GM23338 (cell line): ENCODE measurements around the gene LYRM7.

ENCODE experiments used
- CREB1 ChIP-seq: fragments of 250-450 bp; sonication (Bioruptor Pico); IDR thresholded peaks from 2 replicates; pipeline ENCODE4 v1.5.0; 2020; ENCODE audit warnings: low read depth, mild to moderate bottlenecking, moderate library complexity
- EZH2 ChIP-seq: fragments of 200-600 bp; sonication (generic); IDR thresholded peaks from one replicate; pipeline ENCODE4 v1.8.0; 2017; ENCODE audit warnings: antibody characterized with exemption, mild to moderate bottlenecking, low read depth; ENCODE audit not compliant: unreplicated experiment
- EZH2phosphoT487 ChIP-seq: fragments of 200-600 bp; sonication (generic); IDR thresholded peaks from one replicate; pipeline ENCODE4 v1.8.1; 2018; ENCODE audit warnings: antibody characterized with exemption; ENCODE audit not compliant: unreplicated experiment
- JUNB ChIP-seq: IDR thresholded peaks from one replicate; pipeline ENCODE4 v1.6.1; 2016; ENCODE audit warnings: antibody characterized with exemption; ENCODE audit not compliant: unreplicated experiment
- POLR2AphosphoS5 ChIP-seq: IDR thresholded peaks from 2 replicates; pipeline ENCODE4 v1.6.1; 2016; ENCODE audit warnings: antibody characterized with exemption, low read depth
- STAT1 ChIP-seq: IDR thresholded peaks from one replicate; pipeline ENCODE4 v1.6.1; 2016; ENCODE audit warnings: antibody characterized with exemption; ENCODE audit not compliant: unreplicated experiment
- ZNF114 ChIP-seq: fragments of 250-450 bp; sonication (Bioruptor Pico); IDR thresholded peaks from 2 replicates; pipeline ENCODE4 v1.5.0; 2020; ENCODE audit warnings: mild to moderate bottlenecking, moderate library complexity
- ZNF331 ChIP-seq: fragments of 250-450 bp; sonication (Bioruptor Pico); IDR thresholded peaks from 2 replicates; pipeline ENCODE4 v1.5.0; 2020; ENCODE audit warnings: low read depth, mild to moderate bottlenecking, moderate library complexity
- TF ChIP-seq, protein P1 (sequence below), 2 experiments: fragments of 200-600 bp in 1 of 2; sonication (generic) in 1 of 2; conservative IDR thresholded peaks; 2 replicates each; pipeline versions ENCODE4 v1.5.1 to v1.6.1; 2016 to 2017; ENCODE audit warnings: antibody characterized with exemption in 2 of 2, low read depth in 2 of 2, mild to moderate bottlenecking in 2 of 2, moderate library complexity in 1 of 2
- TF ChIP-seq, protein P2 (sequence below): IDR thresholded peaks from one replicate; pipeline ENCODE4 v1.6.1; 2018; ENCODE audit warnings: antibody characterized with exemption; ENCODE audit not compliant: unreplicated experiment
- TF ChIP-seq, protein P3 (sequence below): IDR thresholded peaks from 2 replicates; pipeline ENCODE4 v1.6.1; 2016; ENCODE audit warnings: antibody characterized with exemption

DNA sequence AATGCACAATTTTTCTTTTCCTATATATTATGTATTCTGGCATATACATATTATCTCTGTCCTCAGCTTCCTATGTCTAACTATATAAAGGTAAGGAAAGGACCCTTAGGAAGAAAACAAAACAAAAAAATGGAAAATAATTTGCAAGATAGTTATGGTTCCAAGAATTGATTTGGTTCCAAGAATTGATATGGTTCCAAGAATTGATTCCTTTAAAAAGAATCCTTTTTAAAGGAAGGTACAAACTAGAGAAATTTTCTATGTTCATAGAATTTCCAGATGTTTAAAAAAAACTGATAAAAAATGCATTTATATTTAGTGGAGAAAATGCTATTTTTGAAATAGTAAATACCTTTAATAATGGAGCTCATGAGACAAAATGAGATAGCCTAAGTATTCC lies 12.1 kb downstream of the LYRM7 start:
- TF ChIP-seq, protein P1, sequence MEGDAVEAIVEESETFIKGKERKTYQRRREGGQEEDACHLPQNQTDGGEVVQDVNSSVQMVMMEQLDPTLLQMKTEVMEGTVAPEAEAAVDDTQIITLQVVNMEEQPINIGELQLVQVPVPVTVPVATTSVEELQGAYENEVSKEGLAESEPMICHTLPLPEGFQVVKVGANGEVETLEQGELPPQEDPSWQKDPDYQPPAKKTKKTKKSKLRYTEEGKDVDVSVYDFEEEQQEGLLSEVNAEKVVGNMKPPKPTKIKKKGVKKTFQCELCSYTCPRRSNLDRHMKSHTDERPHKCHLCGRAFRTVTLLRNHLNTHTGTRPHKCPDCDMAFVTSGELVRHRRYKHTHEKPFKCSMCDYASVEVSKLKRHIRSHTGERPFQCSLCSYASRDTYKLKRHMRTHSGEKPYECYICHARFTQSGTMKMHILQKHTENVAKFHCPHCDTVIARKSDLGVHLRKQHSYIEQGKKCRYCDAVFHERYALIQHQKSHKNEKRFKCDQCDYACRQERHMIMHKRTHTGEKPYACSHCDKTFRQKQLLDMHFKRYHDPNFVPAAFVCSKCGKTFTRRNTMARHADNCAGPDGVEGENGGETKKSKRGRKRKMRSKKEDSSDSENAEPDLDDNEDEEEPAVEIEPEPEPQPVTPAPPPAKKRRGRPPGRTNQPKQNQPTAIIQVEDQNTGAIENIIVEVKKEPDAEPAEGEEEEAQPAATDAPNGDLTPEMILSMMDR (conservative IDR thresholded peaks at IDR 0.05; ENCODE audit: low read depth in 2 of 2) = no peak
- TF ChIP-seq EZH2 (no peak), CREB1 (CRISPR knock-in tag) (no peak), EZH2phosphoT487 (no peak), JUNB (no peak), ZNF331 (no peak), POLR2AphosphoS5 (no peak), ZNF114 (no peak), STAT1 (no peak)
- TF ChIP-seq, protein P2, sequence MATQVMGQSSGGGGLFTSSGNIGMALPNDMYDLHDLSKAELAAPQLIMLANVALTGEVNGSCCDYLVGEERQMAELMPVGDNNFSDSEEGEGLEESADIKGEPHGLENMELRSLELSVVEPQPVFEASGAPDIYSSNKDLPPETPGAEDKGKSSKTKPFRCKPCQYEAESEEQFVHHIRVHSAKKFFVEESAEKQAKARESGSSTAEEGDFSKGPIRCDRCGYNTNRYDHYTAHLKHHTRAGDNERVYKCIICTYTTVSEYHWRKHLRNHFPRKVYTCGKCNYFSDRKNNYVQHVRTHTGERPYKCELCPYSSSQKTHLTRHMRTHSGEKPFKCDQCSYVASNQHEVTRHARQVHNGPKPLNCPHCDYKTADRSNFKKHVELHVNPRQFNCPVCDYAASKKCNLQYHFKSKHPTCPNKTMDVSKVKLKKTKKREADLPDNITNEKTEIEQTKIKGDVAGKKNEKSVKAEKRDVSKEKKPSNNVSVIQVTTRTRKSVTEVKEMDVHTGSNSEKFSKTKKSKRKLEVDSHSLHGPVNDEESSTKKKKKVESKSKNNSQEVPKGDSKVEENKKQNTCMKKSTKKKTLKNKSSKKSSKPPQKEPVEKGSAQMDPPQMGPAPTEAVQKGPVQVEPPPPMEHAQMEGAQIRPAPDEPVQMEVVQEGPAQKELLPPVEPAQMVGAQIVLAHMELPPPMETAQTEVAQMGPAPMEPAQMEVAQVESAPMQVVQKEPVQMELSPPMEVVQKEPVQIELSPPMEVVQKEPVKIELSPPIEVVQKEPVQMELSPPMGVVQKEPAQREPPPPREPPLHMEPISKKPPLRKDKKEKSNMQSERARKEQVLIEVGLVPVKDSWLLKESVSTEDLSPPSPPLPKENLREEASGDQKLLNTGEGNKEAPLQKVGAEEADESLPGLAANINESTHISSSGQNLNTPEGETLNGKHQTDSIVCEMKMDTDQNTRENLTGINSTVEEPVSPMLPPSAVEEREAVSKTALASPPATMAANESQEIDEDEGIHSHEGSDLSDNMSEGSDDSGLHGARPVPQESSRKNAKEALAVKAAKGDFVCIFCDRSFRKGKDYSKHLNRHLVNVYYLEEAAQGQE = no peak
- TF ChIP-seq, protein P3, sequence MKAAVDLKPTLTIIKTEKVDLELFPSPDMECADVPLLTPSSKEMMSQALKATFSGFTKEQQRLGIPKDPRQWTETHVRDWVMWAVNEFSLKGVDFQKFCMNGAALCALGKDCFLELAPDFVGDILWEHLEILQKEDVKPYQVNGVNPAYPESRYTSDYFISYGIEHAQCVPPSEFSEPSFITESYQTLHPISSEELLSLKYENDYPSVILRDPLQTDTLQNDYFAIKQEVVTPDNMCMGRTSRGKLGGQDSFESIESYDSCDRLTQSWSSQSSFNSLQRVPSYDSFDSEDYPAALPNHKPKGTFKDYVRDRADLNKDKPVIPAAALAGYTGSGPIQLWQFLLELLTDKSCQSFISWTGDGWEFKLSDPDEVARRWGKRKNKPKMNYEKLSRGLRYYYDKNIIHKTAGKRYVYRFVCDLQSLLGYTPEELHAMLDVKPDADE = no peak
